GM20000 (cell line): ENCODE measurements around the gene KRT1.

Experiments used
- DNase-seq: peaks from one replicate; pipeline ENCODE4 v3.0.0; 2012; ENCODE audit warnings: low spot score
- TF ChIP-seq, protein P1 (sequence below): IDR thresholded peaks from 2 replicates; pipeline ENCODE4 v1.5.1; 2012; ENCODE audit warnings: mild to moderate bottlenecking, control low read depth; ENCODE audit errors: extremely low read depth, missing control alignments

The KRT1 gene

DNA sequence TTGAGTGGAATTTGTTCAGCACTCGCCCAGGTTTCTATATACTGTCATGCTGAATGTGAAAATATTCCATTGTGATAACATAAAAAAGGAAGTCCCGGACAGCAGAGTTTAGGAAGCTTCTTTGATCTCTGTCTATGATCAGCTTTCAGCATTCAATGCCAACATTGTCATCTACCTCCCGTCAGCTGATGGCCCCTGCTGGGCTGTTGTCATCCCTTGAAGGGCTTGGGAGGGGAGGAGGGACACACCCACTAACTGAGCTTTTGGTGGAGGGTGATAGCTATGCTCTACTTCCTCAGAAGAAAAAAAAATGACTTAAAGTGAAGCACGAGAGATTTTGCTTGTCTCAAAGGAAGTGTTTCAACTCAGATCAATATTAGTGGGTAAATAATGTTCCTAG lies 27.8 kb upstream of the KRT1 start:
- DNase-seq, result no peak
- TF ChIP-seq, protein P1, sequence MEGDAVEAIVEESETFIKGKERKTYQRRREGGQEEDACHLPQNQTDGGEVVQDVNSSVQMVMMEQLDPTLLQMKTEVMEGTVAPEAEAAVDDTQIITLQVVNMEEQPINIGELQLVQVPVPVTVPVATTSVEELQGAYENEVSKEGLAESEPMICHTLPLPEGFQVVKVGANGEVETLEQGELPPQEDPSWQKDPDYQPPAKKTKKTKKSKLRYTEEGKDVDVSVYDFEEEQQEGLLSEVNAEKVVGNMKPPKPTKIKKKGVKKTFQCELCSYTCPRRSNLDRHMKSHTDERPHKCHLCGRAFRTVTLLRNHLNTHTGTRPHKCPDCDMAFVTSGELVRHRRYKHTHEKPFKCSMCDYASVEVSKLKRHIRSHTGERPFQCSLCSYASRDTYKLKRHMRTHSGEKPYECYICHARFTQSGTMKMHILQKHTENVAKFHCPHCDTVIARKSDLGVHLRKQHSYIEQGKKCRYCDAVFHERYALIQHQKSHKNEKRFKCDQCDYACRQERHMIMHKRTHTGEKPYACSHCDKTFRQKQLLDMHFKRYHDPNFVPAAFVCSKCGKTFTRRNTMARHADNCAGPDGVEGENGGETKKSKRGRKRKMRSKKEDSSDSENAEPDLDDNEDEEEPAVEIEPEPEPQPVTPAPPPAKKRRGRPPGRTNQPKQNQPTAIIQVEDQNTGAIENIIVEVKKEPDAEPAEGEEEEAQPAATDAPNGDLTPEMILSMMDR, result no peak

DNA sequence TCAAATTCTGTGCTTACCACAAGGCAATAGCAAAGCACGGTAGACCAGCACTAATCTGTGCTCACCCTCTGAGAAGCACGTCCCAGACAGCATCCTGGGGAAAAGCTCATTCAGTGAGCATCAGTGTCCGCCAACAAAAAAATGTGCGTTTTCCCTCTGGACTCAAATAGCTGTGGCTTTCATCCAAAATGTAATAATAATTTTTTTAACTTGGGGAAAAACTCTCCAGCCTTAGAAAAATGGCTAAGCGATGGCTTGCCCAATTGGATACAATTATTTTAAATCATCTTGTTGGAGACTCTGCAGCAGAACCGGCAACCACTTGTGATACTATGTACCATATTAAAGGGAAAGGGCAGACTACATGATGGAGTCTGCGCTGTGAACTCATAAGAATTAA lies 24.3 kb upstream of the KRT1 start:
- DNase-seq, result no peak
- TF ChIP-seq, protein P1, result no peak

DNA sequence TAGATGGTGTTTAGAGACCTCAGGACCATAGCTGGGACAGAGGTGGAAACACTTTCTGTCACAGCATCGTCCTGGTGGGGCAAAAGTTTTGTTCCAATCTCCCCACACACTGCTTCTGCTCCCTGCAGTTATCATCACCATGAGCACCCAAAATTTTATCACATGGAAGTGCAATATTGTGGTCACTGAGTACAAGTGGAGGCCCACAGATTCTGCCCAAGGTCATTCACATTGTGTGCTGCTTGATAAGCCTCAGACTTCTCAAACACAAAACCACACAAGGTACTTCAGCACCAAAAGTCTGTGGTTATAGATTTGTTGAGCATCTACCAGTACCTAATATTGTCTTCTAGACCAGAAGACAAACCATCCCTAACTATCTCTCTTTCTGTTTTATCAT lies 23.7 kb upstream of the KRT1 start:
- TF ChIP-seq, protein P1, result no peak

DNA sequence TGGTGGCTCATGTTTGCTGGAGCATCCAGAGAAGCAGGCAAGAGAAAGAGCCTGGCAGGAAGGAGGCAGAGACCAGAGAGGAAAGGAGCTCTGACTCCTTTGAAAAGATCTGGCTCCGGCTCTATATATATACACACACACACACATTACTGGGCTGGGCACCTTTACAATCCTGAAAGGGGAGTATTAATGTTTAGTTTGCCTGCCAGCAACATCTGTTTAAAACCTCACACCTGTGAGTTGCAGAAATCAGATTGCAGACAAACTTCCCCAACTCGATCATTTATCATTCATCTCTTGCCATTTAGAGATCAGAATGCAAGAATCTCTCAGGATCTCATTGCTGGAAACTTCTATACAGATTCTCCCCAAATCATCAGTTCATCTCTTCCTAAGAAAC lies 23.2 kb upstream of the KRT1 start, which contains the start of gene KRT77:
KRT77 (minus strand) TSS at position 101 of the 400 bp plus-strand sequence; CDS start at position 11, 90 bp downstream.
- TF ChIP-seq, protein P1, result no peak
- DNase-seq, result no peak

More for the DNA sequence above, 23.7 kb upstream of the KRT1 start:
- no peak for DNase-seq

DNA sequence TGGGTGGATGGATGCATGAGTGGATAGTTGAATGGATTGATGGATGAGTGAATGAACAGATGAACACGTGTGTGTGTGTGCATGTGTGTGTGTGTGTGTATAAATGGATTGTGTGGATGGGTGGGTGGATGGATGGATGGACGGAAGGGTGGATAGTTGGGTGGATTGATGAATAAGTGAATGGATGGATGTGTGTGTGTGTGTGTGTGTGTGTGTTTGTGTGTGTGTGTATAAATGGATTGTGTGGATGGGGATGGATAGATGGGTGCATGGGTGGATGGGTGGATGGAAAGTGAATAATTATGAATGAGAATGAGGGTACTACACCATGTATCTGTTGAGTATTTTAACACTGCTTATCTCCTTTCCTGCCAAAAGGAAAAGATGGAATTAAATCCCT lies 22.1 kb upstream of the KRT1 start:
- DNase-seq, result no peak
- TF ChIP-seq, protein P1, result no peak

DNA sequence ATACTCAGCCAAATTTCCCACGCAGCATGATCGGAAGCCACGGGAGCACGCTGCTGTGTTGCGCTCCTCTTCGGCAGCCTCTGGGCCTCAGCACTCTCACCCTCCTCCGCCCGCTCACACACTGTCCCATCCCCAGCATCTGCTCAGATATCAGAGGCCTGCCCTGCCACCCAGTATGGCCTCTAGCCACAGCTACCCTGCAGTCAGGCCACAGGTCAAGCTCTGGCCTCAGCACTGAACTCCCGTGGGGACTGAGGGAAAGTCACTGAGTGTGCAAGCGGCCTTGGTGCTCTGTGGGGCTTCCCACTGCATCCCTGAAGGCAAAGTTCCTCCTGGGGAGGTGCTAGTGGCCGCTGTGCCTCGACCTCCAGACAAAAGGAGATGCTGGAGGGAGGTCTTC lies 21.1 kb upstream of the KRT1 start:
- no peak for DNase-seq
- TF ChIP-seq, protein P1, result no peak

DNA sequence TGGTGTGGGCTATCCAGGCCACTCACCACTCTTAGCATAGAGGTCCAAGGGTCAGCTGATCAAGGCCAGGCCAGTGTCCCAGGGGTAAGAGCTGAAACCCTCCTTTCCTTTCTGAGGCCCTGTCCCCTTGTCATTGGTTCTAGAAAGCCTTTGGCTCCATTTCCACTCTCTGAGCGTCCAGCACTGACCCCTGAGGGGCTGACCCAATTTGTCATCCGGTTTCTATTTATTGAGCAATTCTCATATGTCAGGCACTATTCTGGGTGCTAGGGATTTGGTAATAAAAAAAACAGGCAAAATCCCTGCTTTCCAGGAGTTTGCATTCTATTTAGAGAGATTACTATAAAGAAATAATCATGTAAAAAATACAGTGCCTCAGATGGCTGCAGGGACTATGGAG lies 19.8 kb upstream of the KRT1 start:
- TF ChIP-seq, protein P1, result no peak
- DNase-seq, result no peak

DNA sequence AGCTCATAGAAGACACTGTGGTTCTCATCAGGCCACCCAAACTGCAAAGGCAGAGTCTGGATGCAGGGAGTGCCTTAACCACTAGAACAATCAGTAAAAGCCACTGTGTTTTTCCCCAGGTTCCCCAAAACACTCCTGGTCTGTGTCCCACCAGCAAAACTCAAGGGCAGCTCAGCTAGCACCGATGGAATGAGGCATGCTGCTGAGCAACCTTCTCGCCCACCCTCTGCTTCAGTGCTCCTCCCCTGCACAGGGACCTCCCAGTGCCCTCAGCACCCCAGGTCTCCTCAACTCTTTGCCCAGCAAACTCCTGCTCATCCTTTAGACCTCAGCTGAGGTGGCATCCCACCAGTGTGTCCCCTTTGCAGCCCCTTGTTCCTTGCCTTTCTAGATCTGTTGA lies 19.2 kb upstream of the KRT1 start:
- no peak for DNase-seq
- TF ChIP-seq, protein P1, result no peak
